A549 (cell line): ENCODE measurements around the gene RRAS. TPM values are rescaled to one million over a fixed set of nuclear protein-coding genes. Genes with fewer than 3 reads are reported as not detected.

ENCODE experiments used
- ATAC-seq, 2 experiments: fragments of 200-7000 bp in 1 of 2; fragments of >200 bp in 1 of 2; cut with Nextera tagmentation in 1 of 2; cut with Tn5 transposase in 1 of 2; 3 replicates each; pipeline versions ENCODE4 v1.8.0 to v1.9.1; 2018 to 2020; ENCODE audit warnings: mild to moderate bottlenecking in 1 of 2, moderate library complexity in 1 of 2
- CTCF ChIA-PET: fragments of 300-600 bp; sonication (Branson Sonifier 250); formaldehyde crosslinking; extraction: SDS; loops from one replicate; lab custom pipeline; 2021; ENCODE audit warnings: antibody characterized with exemption, inconsistent platforms; lab: Yijun Ruan, JAX
- POLR2A ChIA-PET: fragments of 350-600 bp; formaldehyde crosslinking; extraction: SDS; loops from one replicate; lab custom pipeline; 2021; ENCODE audit warnings: antibody characterized with exemption, inconsistent platforms; lab: Yijun Ruan, JAX
- DNase-seq, 2 experiments: peaks; one replicate each; pipeline versions ENCODE4 v3.0.0 to v3.0.0-alpha.2; 2011 to 2016; ENCODE audit warnings: low read depth in 1 of 2, low spot score in 1 of 2
- FAIRE-seq: peaks from 2 replicates; lab custom pipeline; 2011; peaks lifted over from hg19 to GRCh38; lab: Jason Lieb, UNC
- H3K27ac ChIP-seq, 2 experiments: fragments of >200 bp; sonication (Bioruptor Twin); formaldehyde crosslinking; 3 replicates each; pipeline ENCODE4 v1.5.1; 2016 to 2017
- H3K4me1 ChIP-seq: fragments of >200 bp; sonication (Bioruptor Twin); formaldehyde crosslinking; 3 replicates; pipeline ENCODE4 v1.6.1; 2016
- H3K4me2 ChIP-seq: fragments of >200 bp; sonication (Bioruptor Twin); formaldehyde crosslinking; 3 replicates; pipeline ENCODE4 v1.6.1; 2016
- H3K4me3 ChIP-seq: fragments of >200 bp; sonication (Bioruptor Twin); formaldehyde crosslinking; 3 replicates; pipeline ENCODE4 v1.5.1; 2016
- H3K9me3 ChIP-seq: fragments of >200 bp; sonication (Bioruptor Twin); formaldehyde crosslinking; 3 replicates; pipeline ENCODE4 v1.6.1; 2016
- ATOH8 ChIP-seq: fragments of 250-450 bp; sonication (Bioruptor Pico); IDR thresholded peaks from 2 replicates; pipeline ENCODE4 v1.5.0; 2020; ENCODE audit warnings: low read depth, mild to moderate bottlenecking, moderate library complexity
- BHLHE40 ChIP-seq: IDR thresholded peaks from 2 replicates; pipeline ENCODE4 v1.6.1; 2012; ENCODE audit warnings: low read depth, low read length, inconsistent platforms
- CBX2 ChIP-seq: fragments of 200-600 bp; sonication (generic); IDR thresholded peaks from 2 replicates; pipeline ENCODE4 v1.6.1; 2016; ENCODE audit warnings: low read depth, mild to moderate bottlenecking, borderline replicate concordance
- CEBPB ChIP-seq, 2 experiments: fragments of >200 bp in 1 of 2; sonication (Bioruptor Twin) in 1 of 2; formaldehyde crosslinking in 1 of 2; IDR thresholded peaks; 2 replicates each; pipeline ENCODE4 v1.6.1; 2012 to 2016
- CHD4 ChIP-seq: fragments of 200-600 bp; sonication (generic); IDR thresholded peaks from 2 replicates; pipeline ENCODE4 v1.6.1; 2016; ENCODE audit warnings: antibody characterized with exemption, mild to moderate bottlenecking, borderline replicate concordance
- CTCF ChIP-seq: fragments of >200 bp; sonication (Bioruptor Twin); formaldehyde crosslinking; IDR thresholded peaks from 3 replicates; pipeline ENCODE4 v1.5.1; 2016
- ELK1 ChIP-seq: fragments of 150-350 bp; IDR thresholded peaks from 2 replicates; pipeline ENCODE4 v1.6.1; 2014; ENCODE audit warnings: low read depth, mild to moderate bottlenecking, low read length
- FOSB ChIP-seq: fragments of 250-450 bp; sonication (Bioruptor Pico); IDR thresholded peaks from 2 replicates; pipeline ENCODE4 v1.5.0; 2020; ENCODE audit warnings: mild to moderate bottlenecking, moderate library complexity
- FOSL2 ChIP-seq, 2 experiments: fragments of 450-650 bp in 1 of 2; fragments of >200 bp in 1 of 2; sonication (Bioruptor Twin) in 1 of 2; formaldehyde crosslinking; IDR thresholded peaks; 2 replicates each; pipeline versions ENCODE4 v1.5.0 to v1.6.1; 2016 to 2020; ENCODE audit warnings: mild to moderate bottlenecking in 1 of 2, moderate library complexity in 1 of 2
- FOXS1 ChIP-seq: fragments of 250-450 bp; sonication (Bioruptor Pico); IDR thresholded peaks from 2 replicates; pipeline ENCODE4 v1.5.0; 2020; ENCODE audit warnings: mild to moderate bottlenecking, moderate library complexity
- HES2 ChIP-seq: fragments of >200 bp; sonication (Bioruptor Twin); formaldehyde crosslinking; IDR thresholded peaks from 2 replicates; pipeline ENCODE4 v1.6.1; 2016
- HOXA7 ChIP-seq: fragments of 250-450 bp; sonication (Bioruptor Pico); IDR thresholded peaks from 2 replicates; pipeline ENCODE4 v1.5.0; 2020; ENCODE audit warnings: mild to moderate bottlenecking, moderate library complexity
- HOXB5 ChIP-seq: fragments of 250-450 bp; sonication (Bioruptor Pico); IDR thresholded peaks from 2 replicates; pipeline ENCODE4 v1.5.0; 2020; ENCODE audit warnings: mild to moderate bottlenecking, moderate library complexity
- JUN ChIP-seq, 2 experiments: fragments of >200 bp; sonication (Bioruptor Twin); formaldehyde crosslinking; IDR thresholded peaks; 2 replicates in 1 of 2; 3 replicates in 1 of 2; pipeline ENCODE4 v1.6.1; 2016 to 2017
- KDM1A ChIP-seq: fragments of 200-600 bp; sonication (generic); IDR thresholded peaks from 2 replicates; pipeline ENCODE4 v1.6.1; 2016; ENCODE audit warnings: low read depth, mild to moderate bottlenecking
- KDM5A ChIP-seq: fragments of 200-600 bp; sonication (generic); IDR thresholded peaks from 2 replicates; pipeline ENCODE4 v1.6.1; 2016; ENCODE audit warnings: antibody characterized with exemption, mild to moderate bottlenecking
- MAFK ChIP-seq: fragments of 450-650 bp; IDR thresholded peaks from 2 replicates; pipeline ENCODE4 v1.6.1; 2014; ENCODE audit not compliant: partially characterized antibody
- MAX ChIP-seq: IDR thresholded peaks from 2 replicates; pipeline ENCODE4 v1.6.1; 2012
- NPAS2 ChIP-seq: fragments of 250-450 bp; sonication (Bioruptor Pico); IDR thresholded peaks from 2 replicates; pipeline ENCODE4 v1.8.0; 2022; ENCODE audit warnings: mild to moderate bottlenecking, moderate library complexity, borderline replicate concordance
- PBX3 ChIP-seq: IDR thresholded peaks from 2 replicates; pipeline ENCODE4 v1.6.1; 2012
- PHF8 ChIP-seq: fragments of 200-600 bp; sonication (generic); IDR thresholded peaks from 2 replicates; pipeline ENCODE4 v1.6.1; 2016; ENCODE audit warnings: low read depth, mild to moderate bottlenecking, antibody characterized with exemption, moderate library complexity, borderline replicate concordance
- RARB ChIP-seq: fragments of 250-450 bp; sonication (Bioruptor Pico); IDR thresholded peaks from 2 replicates; pipeline ENCODE4 v1.8.0; 2021; ENCODE audit warnings: mild to moderate bottlenecking, moderate library complexity
- RCOR1 ChIP-seq: fragments of 150-350 bp; IDR thresholded peaks from 2 replicates; pipeline ENCODE4 v1.6.1; 2014; ENCODE audit warnings: antibody characterized with exemption, low read length, low read depth
- RNF2 ChIP-seq: fragments of 200-600 bp; sonication (generic); IDR thresholded peaks from 2 replicates; pipeline ENCODE4 v1.6.1; 2016; ENCODE audit warnings: low read depth, mild to moderate bottlenecking, antibody characterized with exemption, moderate library complexity, borderline replicate concordance
- SREBF2 ChIP-seq: fragments of 450-650 bp; IDR thresholded peaks from 2 replicates; pipeline ENCODE4 v1.6.1; 2014; ENCODE audit warnings: mild to moderate bottlenecking, moderate library complexity
- TP53 ChIP-seq: fragments of 250-450 bp; sonication (Bioruptor Pico); IDR thresholded peaks from 2 replicates; pipeline ENCODE4 v1.5.0; 2021; ENCODE audit warnings: mild to moderate bottlenecking, moderate library complexity
- USF2 ChIP-seq: fragments of 450-650 bp; IDR thresholded peaks from 2 replicates; pipeline ENCODE4 v1.6.1; 2014; ENCODE audit warnings: antibody characterized with exemption
- ZC3H11A ChIP-seq: fragments of 450-650 bp; IDR thresholded peaks from 2 replicates; pipeline ENCODE4 v1.6.1; 2014; ENCODE audit warnings: antibody characterized with exemption, mild to moderate bottlenecking
- ZNF302 ChIP-seq: fragments of 250-450 bp; sonication (Bioruptor Pico); IDR thresholded peaks from 2 replicates; pipeline ENCODE4 v1.9.0; 2021; ENCODE audit warnings: inconsistent platforms, mild to moderate bottlenecking, moderate library complexity
- WGBS: methylation state at CpG from one replicate; pipeline ENCODE4 v1.1.6; 2017; ENCODE audit errors: missing lambda C conversion rate; 5-methylcytosine and 5-hydroxymethylcytosine counted together
- polyA plus RNA-seq, 4 experiments: library from polyadenylated mRNA; depleted of rRNA in 3 of 4; stranded (reverse); fragments of >200 nt; fragmentation: RNase III in 1 of 4; extraction: RNeasy Plus Mini Kit Qiagen cat#74134 plus additional on column Dnase treatment in 1 of 4; gene quantifications; 2 replicates in 3 of 4; 3 replicates in 1 of 4; pipeline ENCODE4 v1.2.3, GENCODE V29; 2011 to 2017

The RRAS gene
- polyA plus RNA-seq, 2 of the 4 experiments (the other 2 are of a cell fraction) = 47.6 to 49.2 TPM

GRCh38 chr19:49684251-49684982 is 44.5 kb upstream of the RRAS start (continued):
- no peak for TF ChIP-seq ZC3H11A
- peak; percentile 65 for TF ChIP-seq CTCF
- no peak for TF ChIP-seq USF2

GRCh38 chr19:49683814-49684250 is 43.9 kb upstream of the RRAS start:
- TF ChIP-seq HES2 = no peak
- no peak for TF ChIP-seq MAFK
- no peak for TF ChIP-seq RCOR1
- no peak for TF ChIP-seq PHF8
- TF ChIP-seq RARB (CRISPR knock-in tag) = no peak
- no peak for TF ChIP-seq FOXS1 (CRISPR knock-in tag)
- TF ChIP-seq SREBF2 = no peak
- no peak; the same call in 1 of the 2 replicates for TF ChIP-seq HOXA7
- TF ChIP-seq HOXB5 = no peak
- no peak for TF ChIP-seq BHLHE40
- TF ChIP-seq KDM1A = no peak
- no peak for TF ChIP-seq TP53 (CRISPR knock-in tag)
- no peak for TF ChIP-seq CEBPB (IDR thresholded peaks at IDR 0.05)
- no peak for TF ChIP-seq ZC3H11A
- no peak for TF ChIP-seq RNF2
- CTCF ChIA-PET = interaction anchor here (0.7 to 5.5 kb wide), 33 partner anchors 8 to 452 kb away, joined by 3 to 42 read pairs (median 4); partner anchors contain the start of genes FUZ and PRRG2
- Histone ChIP-seq H3K27ac (no peak overlapping the region), H3K4me2 (no peak overlapping the region), H3K4me1 (peaks cover 32% of the 10 kb centered on the region), H3K4me3 (no peak overlapping the region), H3K9me3 (no peaks in the 10 kb centered on the region)
- FAIRE-seq (no peak), ATAC-seq (no peak), DNase-seq (no peak)
- POLR2A ChIA-PET = interaction anchor here (1.0 to 2.6 kb wide), 2 partner anchors 7 to 43 kb away, joined by 3 to 13 read pairs; partner anchors contain the start of gene PRMT1
- 94% methylated on average over 18 of the region's 18 CpGs for WGBS

- H3K9me3 ChIP-seq = no peaks in the 10 kb centered on the region
- no peak for TF ChIP-seq FOXS1 (CRISPR knock-in tag)
- no peak for TF ChIP-seq FOSL2 (IDR thresholded peaks at IDR 0.05)
- TF ChIP-seq FOSL2 (CRISPR knock-in tag; IDR thresholded peaks at IDR 0.05) = no peak
- no peak for TF ChIP-seq ELK1
- TF ChIP-seq PBX3 = no peak
- no peak for TF ChIP-seq PHF8
- TF ChIP-seq FOSB (CRISPR knock-in tag) = no peak
- no peak for TF ChIP-seq ATOH8 (CRISPR knock-in tag)
- no peak for TF ChIP-seq CBX2
- no peak for TF ChIP-seq MAFK
- TF ChIP-seq CHD4 = no peak
- TF ChIP-seq JUN (IDR thresholded peaks at IDR 0.05) = no peak
- no peak for TF ChIP-seq ZNF302
- TF ChIP-seq KDM5A = no peak
- no peak for TF ChIP-seq NPAS2 (CRISPR knock-in tag)
- no peak for TF ChIP-seq MAX
- TF ChIP-seq, all 56 proteins: peak for 0
- no peak for ATAC-seq
- H3K4me3 ChIP-seq = no peak overlapping the region
- peaks cover 36% of the 10 kb centered on the region for H3K4me1 ChIP-seq
- no peak overlapping the region for H3K4me2 ChIP-seq
- CTCF ChIA-PET = interaction anchor here (0.5 to 16.7 kb wide), 5 partner anchors 13 to 163 kb away, joined by 3 to 326 read pairs (median 4); partner anchors contain the start of genes BCL2L12 and IRF3
- no peak for FAIRE-seq
- WGBS = 93% methylated on average over 8 of the region's 8 CpGs
- DNase-seq = no peak
- POLR2A ChIA-PET = no interaction called here
- H3K27ac ChIP-seq = no peak overlapping the region
Observed at GRCh38 chr19:49682274-49682673, 42.3 kb upstream of the RRAS start.
